ENCODE data around the gene MGAT5B. TPM values are rescaled to one million over a fixed set of nuclear protein-coding genes. Genes with fewer than 3 reads are reported as not detected.

Gene MGAT5B
- total RNA-seq, 1 experiment from 2014 or later, result 4.9 TPM

- no peak for DNase-seq
- ATAC-seq, result no peak
- BruUV-seq (replicated peaks), result no TSS peak
- H3K36me3 ChIP-seq (ENCODE audit: low read depth, low read length), result peaks cover 7% of the 10 kb centered on the region; the same call in 1 of the 2 replicates
- CTCF ChIA-PET, result no interaction called here
- POLR2A ChIA-PET (ENCODE audit: unreplicated experiment), result no interaction called here
- H3K9ac ChIP-seq (ENCODE audit: low read length), result no peak overlapping the region
- no peaks in the 10 kb centered on the region for H3K9me2 ChIP-seq (replicated peaks; ENCODE audit: low read length)
- H3K79me2 ChIP-seq (ENCODE audit: low read length), result no peaks in the 10 kb centered on the region
- no peak overlapping the region for H2AFZ ChIP-seq (ENCODE audit: low read length)
- no peaks in the 10 kb centered on the region for H3F3A ChIP-seq (ENCODE audit: low read length, unreplicated experiment)
- no peak overlapping the region for H3K27ac ChIP-seq (ENCODE audit: low read length)
- peaks cover 3% of the 10 kb centered on the region; the same call in 1 of the 2 replicates for H4K20me1 ChIP-seq (ENCODE audit: low read length)
- H3K4me2 ChIP-seq (ENCODE audit: low read length), result no peak overlapping the region
- TF ChIP-seq EZH2 (IDR thresholded peaks at IDR 0.05; ENCODE audit: low read length, unreplicated experiment) (no peak), EZH2phosphoT487 (IDR thresholded peaks at IDR 0.05; ENCODE audit: borderline replicate concordance, low read length) (no peak), CTCF (conservative IDR thresholded peaks at IDR 0.05; ENCODE audit: low read depth, low read length) (no peak)
- H3K27me3 ChIP-seq (ENCODE audit: low read length), result no peaks in the 10 kb centered on the region
- H3K9me3 ChIP-seq (ENCODE audit: low read length), result no peaks in the 10 kb centered on the region
- no peaks in the 10 kb centered on the region for H3K4me1 ChIP-seq (ENCODE audit: insufficient read depth, low read length)
- H3K4me3 ChIP-seq (ENCODE audit: low read length), result no peak overlapping the region
- intact Hi-C loops (cut with micrococcal nuclease), result no loop called here
These were observed 39.1 kb downstream of the MGAT5B start for GRCh38 chr17:76907352-76907751.

GRCh38 chr17:76909971-76910760 lies 42.0 kb downstream of the MGAT5B start:
- ATAC-seq (peak; percentile 73), DNase-seq (peak; percentile 62)
- no peaks in the 10 kb centered on the region for H3K9me2 ChIP-seq (replicated peaks; ENCODE audit: low read length)
- TF ChIP-seq EZH2phosphoT487 (IDR thresholded peaks at IDR 0.05; ENCODE audit: borderline replicate concordance, low read length), result no peak
- no peak overlapping the region for H2AFZ ChIP-seq (ENCODE audit: low read length)
- no peaks in the 10 kb centered on the region for H3K9me3 ChIP-seq (ENCODE audit: low read length)
- no peaks in the 10 kb centered on the region for H3K4me1 ChIP-seq (ENCODE audit: insufficient read depth, low read length)
- no TSS peak for BruUV-seq (replicated peaks)
- no peak overlapping the region for H3K4me2 ChIP-seq (ENCODE audit: low read length)
- no peaks in the 10 kb centered on the region for H3K27me3 ChIP-seq (ENCODE audit: low read length)
- no peaks in the 10 kb centered on the region for H3K79me2 ChIP-seq (ENCODE audit: low read length)
- ChIA-PET CTCF (interaction anchor here (0.6 kb wide), 1 partner anchor 165 kb away, joined by 4 read pairs; no protein-coding TSS in a partner anchor), POLR2A (ENCODE audit: unreplicated experiment) (no interaction called here)
- H3F3A ChIP-seq (ENCODE audit: low read length, unreplicated experiment), result no peaks in the 10 kb centered on the region
- H3K4me3 ChIP-seq (ENCODE audit: low read length), result no peak overlapping the region
- no peak overlapping the region for H3K9ac ChIP-seq (ENCODE audit: low read length)
- peaks cover 7% of the 10 kb centered on the region; the same call in 1 of the 2 replicates for H3K36me3 ChIP-seq (ENCODE audit: low read depth, low read length)
- intact Hi-C loops (cut with micrococcal nuclease), result no loop called here
- H4K20me1 ChIP-seq (ENCODE audit: low read length), result peaks cover 3% of the 10 kb centered on the region; the same call in 1 of the 2 replicates
- H3K27ac ChIP-seq (ENCODE audit: low read length), result no peak overlapping the region

- Histone ChIP-seq H3K36me3 (ENCODE audit: low read depth, low read length) (peaks cover 7% of the 10 kb centered on the region; the same call in 1 of the 2 replicates), H3K79me2 (ENCODE audit: low read length) (no peaks in the 10 kb centered on the region), H3K27ac (ENCODE audit: low read length) (no peak overlapping the region), H3K4me2 (ENCODE audit: low read length) (no peak overlapping the region), H3K9me2 (replicated peaks; ENCODE audit: low read length) (no peaks in the 10 kb centered on the region), H3F3A (ENCODE audit: low read length, unreplicated experiment) (no peaks in the 10 kb centered on the region), H3K4me1 (ENCODE audit: insufficient read depth, low read length) (no peaks in the 10 kb centered on the region), H2AFZ (ENCODE audit: low read length) (no peak overlapping the region), H3K9ac (ENCODE audit: low read length) (no peak overlapping the region), H3K27me3 (ENCODE audit: low read length) (no peaks in the 10 kb centered on the region), H4K20me1 (ENCODE audit: low read length) (peaks cover 3% of the 10 kb centered on the region; the same call in 1 of the 2 replicates), H3K9me3 (ENCODE audit: low read length) (no peaks in the 10 kb centered on the region), H3K4me3 (ENCODE audit: low read length) (no peak overlapping the region)
- intact Hi-C loops (cut with micrococcal nuclease), result no loop called here
- no peak for DNase-seq
- POLR2A ChIA-PET (ENCODE audit: unreplicated experiment), result no interaction called here
- ATAC-seq, result no peak
- CTCF ChIA-PET, result no interaction called here
- no TSS peak for BruUV-seq (replicated peaks)
- no peak for TF ChIP-seq CTCF (conservative IDR thresholded peaks at IDR 0.05; ENCODE audit: low read depth, low read length)
- no peak for TF ChIP-seq EZH2phosphoT487 (IDR thresholded peaks at IDR 0.05; ENCODE audit: borderline replicate concordance, low read length)
- TF ChIP-seq EZH2 (IDR thresholded peaks at IDR 0.05; ENCODE audit: low read length, unreplicated experiment), result no peak
These were observed 43.3 kb downstream of the MGAT5B start for GRCh38 chr17:76911299-76912017.
